ENCODE measurements around the gene BORCS5. TPM values are rescaled to one million over a fixed set of nuclear protein-coding genes. Genes with fewer than 3 reads are reported as not detected.

The BORCS5 gene
- total RNA-seq, 1 donor from 2014 or later: 13.3 TPM

DNA sequence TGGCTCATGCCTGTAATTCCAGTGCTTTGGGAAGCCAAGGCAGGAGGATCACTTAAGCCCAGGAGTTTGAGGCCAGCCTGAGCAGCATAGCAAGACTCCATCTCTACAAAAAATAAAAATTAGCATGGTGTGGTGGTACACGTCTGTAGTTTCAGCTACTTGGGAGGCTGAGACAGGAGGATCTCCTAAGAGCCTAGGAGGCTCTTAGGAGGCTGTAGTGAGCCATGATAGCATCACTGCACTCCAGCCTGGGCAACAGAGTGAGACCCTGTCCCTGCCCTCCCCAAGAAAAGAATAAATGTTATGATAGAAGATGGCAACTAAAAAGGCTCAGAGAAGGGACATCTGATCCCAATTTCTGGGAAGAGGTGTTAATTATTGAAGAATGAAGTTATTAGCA is 3.6 kb upstream of the BORCS5 start:
- no peak overlapping the region for H3K4me3 Mint-ChIP-seq
- peaks cover 26% of the 10 kb centered on the region for H3K4me1 Mint-ChIP-seq
- H3K4me2 ChIP-seq: no peak overlapping the region
- no peaks in the 10 kb centered on the region for H3K27me3 ChIP-seq
- H3K4me1 ChIP-seq: peaks cover 28% of the 10 kb centered on the region
- H3F3A ChIP-seq (ENCODE audit: low read depth): peaks cover 54% of the 10 kb centered on the region
- no peak overlapping the region for H3K27ac ChIP-seq
- no peaks in the 10 kb centered on the region for H3K9me3 Mint-ChIP-seq
- H3K9me3 ChIP-seq (ENCODE audit: low read depth): no peaks in the 10 kb centered on the region
- H2AFZ ChIP-seq (replicated peaks): peak overlapping the region; percentile 4
- no peak overlapping the region for H3K27ac Mint-ChIP-seq
- no peak overlapping the region for H3K4me3 ChIP-seq
- no peak overlapping the region for H3K9ac ChIP-seq
- no peaks in the 10 kb centered on the region for H4K20me1 ChIP-seq (ENCODE audit: low read depth)
- H3K27me3 Mint-ChIP-seq (ENCODE audit: insufficient read depth, low read depth): peaks cover 2% of the 10 kb centered on the region
- peaks cover 4% of the 10 kb centered on the region for H3K79me2 ChIP-seq (ENCODE audit: low read depth)
- TF ChIP-seq EZH2phosphoT487 (IDR thresholded peaks at IDR 0.05) (no peak), EZH2 (IDR thresholded peaks at IDR 0.05) (no peak)
- TF ChIP-seq, protein P1, sequence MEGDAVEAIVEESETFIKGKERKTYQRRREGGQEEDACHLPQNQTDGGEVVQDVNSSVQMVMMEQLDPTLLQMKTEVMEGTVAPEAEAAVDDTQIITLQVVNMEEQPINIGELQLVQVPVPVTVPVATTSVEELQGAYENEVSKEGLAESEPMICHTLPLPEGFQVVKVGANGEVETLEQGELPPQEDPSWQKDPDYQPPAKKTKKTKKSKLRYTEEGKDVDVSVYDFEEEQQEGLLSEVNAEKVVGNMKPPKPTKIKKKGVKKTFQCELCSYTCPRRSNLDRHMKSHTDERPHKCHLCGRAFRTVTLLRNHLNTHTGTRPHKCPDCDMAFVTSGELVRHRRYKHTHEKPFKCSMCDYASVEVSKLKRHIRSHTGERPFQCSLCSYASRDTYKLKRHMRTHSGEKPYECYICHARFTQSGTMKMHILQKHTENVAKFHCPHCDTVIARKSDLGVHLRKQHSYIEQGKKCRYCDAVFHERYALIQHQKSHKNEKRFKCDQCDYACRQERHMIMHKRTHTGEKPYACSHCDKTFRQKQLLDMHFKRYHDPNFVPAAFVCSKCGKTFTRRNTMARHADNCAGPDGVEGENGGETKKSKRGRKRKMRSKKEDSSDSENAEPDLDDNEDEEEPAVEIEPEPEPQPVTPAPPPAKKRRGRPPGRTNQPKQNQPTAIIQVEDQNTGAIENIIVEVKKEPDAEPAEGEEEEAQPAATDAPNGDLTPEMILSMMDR (IDR thresholded peaks at IDR 0.05): no peak
- no peak for DNase-seq (ENCODE audit: low spot score)
- no peaks in the 10 kb centered on the region for H3K36me3 Mint-ChIP-seq
- no peaks in the 10 kb centered on the region for H3K36me3 ChIP-seq

DNA sequence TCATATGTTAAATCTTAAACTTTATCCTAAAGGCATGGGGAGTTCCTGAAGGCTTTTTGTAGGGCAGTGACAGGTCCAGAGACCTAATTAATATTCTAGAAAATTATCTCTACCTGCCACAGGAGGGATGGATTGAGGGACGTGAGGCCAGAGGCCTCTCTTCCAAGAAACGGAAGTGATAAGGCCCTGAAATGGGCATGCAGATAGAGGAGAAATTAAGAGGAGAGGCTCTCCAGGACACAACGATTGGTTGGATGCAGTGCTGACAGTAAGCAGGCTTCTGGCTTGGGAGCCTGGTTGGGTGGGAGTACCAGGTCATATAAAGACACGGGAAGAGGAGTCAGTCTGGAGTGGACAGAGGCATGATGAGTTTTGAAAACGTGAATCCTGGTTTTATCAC is 3.1 kb upstream of the BORCS5 start:
- H4K20me1 ChIP-seq (ENCODE audit: low read depth): no peaks in the 10 kb centered on the region
- H3K4me3 Mint-ChIP-seq: no peak overlapping the region
- no peak overlapping the region for H3K4me3 ChIP-seq
- no peaks in the 10 kb centered on the region for H3K27me3 ChIP-seq
- peaks cover 9% of the 10 kb centered on the region for H3K79me2 ChIP-seq (ENCODE audit: low read depth)
- H3K9me3 Mint-ChIP-seq: no peaks in the 10 kb centered on the region
- H3K9ac ChIP-seq: no peak overlapping the region
- H3K27ac Mint-ChIP-seq: no peak overlapping the region
- H2AFZ ChIP-seq (replicated peaks): peak overlapping the region; percentile 4
- no peaks in the 10 kb centered on the region for H3K36me3 ChIP-seq
- H3K27me3 Mint-ChIP-seq (ENCODE audit: insufficient read depth, low read depth): peaks cover 2% of the 10 kb centered on the region
- H3K4me1 ChIP-seq: peaks cover 30% of the 10 kb centered on the region
- no peak for DNase-seq (ENCODE audit: low spot score)
- H3K27ac ChIP-seq: no peak overlapping the region
- no peaks in the 10 kb centered on the region for H3K9me3 ChIP-seq (ENCODE audit: low read depth)
- H3K4me2 ChIP-seq: no peak overlapping the region
- peaks cover 31% of the 10 kb centered on the region for H3K4me1 Mint-ChIP-seq
- no peak for TF ChIP-seq EZH2 (IDR thresholded peaks at IDR 0.05)
- H3K36me3 Mint-ChIP-seq: no peaks in the 10 kb centered on the region
- H3F3A ChIP-seq (ENCODE audit: low read depth): peaks cover 53% of the 10 kb centered on the region

DNA sequence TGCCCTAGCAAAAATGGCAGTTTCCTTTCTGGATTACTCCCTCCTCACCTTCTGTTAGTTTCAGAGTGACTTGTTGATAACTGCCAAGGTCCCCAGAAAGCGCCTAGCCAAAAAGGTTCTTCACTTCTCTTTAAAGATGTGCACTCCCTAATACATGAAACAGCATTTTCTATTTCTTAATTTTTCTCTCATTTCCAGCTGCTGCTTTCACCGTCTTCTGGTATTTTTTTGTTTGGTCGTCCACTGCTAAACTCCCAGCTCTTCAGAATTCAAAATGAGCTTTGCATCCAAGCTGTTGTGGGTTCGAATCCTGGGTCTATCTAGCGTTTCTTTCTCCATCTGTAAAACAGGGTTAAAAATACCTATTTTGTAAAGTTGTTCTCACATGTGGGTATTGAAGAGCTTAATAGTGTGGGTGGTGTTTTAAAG is 397 bp upstream of the BORCS5 start:
- H3F3A ChIP-seq (ENCODE audit: low read depth): peaks cover 26% of the 10 kb centered on the region
- no peaks in the 10 kb centered on the region for H3K9me3 ChIP-seq (ENCODE audit: low read depth)
- Mint-ChIP-seq H3K27me3 (ENCODE audit: insufficient read depth, low read depth) (no peaks in the 10 kb centered on the region), H3K4me3 (peak overlapping the region; percentile 92), H3K9me3 (no peaks in the 10 kb centered on the region), H3K27ac (peak overlapping the region; percentile 90), H3K36me3 (no peaks in the 10 kb centered on the region), H3K4me1 (peaks cover 24% of the 10 kb centered on the region)
- H3K79me2 ChIP-seq (ENCODE audit: low read depth): peaks cover 24% of the 10 kb centered on the region
- peak overlapping the region; percentile 80 for H3K4me3 ChIP-seq
- peaks cover 8% of the 10 kb centered on the region for H3K4me1 ChIP-seq
- peak overlapping the region; percentile 56 for H2AFZ ChIP-seq (replicated peaks)
- H3K4me2 ChIP-seq: peak overlapping the region; percentile 79
- no peak overlapping the region for H3K9ac ChIP-seq
- TF ChIP-seq EZH2phosphoT487 (IDR thresholded peaks at IDR 0.05) (no peak), EZH2 (IDR thresholded peaks at IDR 0.05) (no peak)
- TF ChIP-seq, protein P1 (IDR thresholded peaks at IDR 0.05): no peak
- no peaks in the 10 kb centered on the region for H3K36me3 ChIP-seq
- H3K27me3 ChIP-seq: no peaks in the 10 kb centered on the region
- no peak for DNase-seq (ENCODE audit: low spot score)
- no peaks in the 10 kb centered on the region for H4K20me1 ChIP-seq (ENCODE audit: low read depth)
- H3K27ac ChIP-seq: no peak overlapping the region

DNA sequence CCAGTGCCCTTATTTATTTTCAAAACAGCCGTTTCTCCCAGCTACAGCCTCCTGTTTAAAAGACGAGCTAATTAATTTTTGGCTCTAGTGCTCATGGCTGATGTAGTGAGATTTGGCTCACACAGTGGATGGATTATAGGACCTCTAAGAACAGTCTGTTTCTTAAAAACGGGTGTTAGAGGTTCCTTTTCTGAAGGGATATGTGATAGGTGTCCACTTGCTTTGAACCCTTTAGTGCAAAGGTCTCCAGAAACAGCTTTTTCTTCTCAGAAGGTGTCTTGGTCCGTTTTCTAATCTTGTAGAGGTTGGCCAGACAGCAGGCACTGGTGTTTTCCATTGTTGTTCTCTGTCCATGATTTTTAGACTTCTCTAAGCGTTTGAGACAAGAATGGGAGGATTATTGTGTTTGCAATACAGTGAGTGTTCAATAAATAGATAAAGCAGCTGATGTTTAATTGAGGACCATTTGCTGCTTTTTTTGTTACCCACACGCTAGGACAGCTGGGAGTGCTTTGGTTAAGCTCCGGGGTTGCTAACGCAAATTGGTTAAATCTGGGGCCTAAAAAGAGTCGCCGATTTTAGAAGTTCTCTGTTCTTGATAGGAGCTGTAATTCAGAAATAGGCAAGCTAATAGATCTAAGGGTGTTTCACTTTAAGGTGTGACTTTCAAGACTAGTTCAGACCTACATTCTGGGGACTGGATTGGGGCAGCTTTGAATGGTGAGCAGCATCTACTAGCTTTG is 1.0 kb downstream of the BORCS5 start:
- peak overlapping the region; percentile 85 for H3K27ac ChIP-seq
- no peaks in the 10 kb centered on the region for H3K36me3 ChIP-seq
- TF ChIP-seq, protein P1 (IDR thresholded peaks at IDR 0.05): no peak
- no peak for TF ChIP-seq EZH2phosphoT487 (IDR thresholded peaks at IDR 0.05)
- TF ChIP-seq EZH2 (IDR thresholded peaks at IDR 0.05): no peak
- Mint-ChIP-seq H3K4me3 (peak overlapping the region; percentile 92), H3K9me3 (no peaks in the 10 kb centered on the region), H3K27me3 (ENCODE audit: insufficient read depth, low read depth) (no peaks in the 10 kb centered on the region), H3K27ac (peak overlapping the region; percentile 97), H3K4me1 (peaks cover 24% of the 10 kb centered on the region), H3K36me3 (no peaks in the 10 kb centered on the region)
- peak overlapping the region; percentile 79 for H3K4me2 ChIP-seq
- peaks cover 24% of the 10 kb centered on the region for H3K79me2 ChIP-seq (ENCODE audit: low read depth)
- peak overlapping the region; percentile 80 for H3K4me3 ChIP-seq
- H3F3A ChIP-seq (ENCODE audit: low read depth): peaks cover 23% of the 10 kb centered on the region
- no peak for DNase-seq (ENCODE audit: low spot score)
- peak overlapping the region; percentile 41 for H3K9ac ChIP-seq
- no peaks in the 10 kb centered on the region for H3K9me3 ChIP-seq (ENCODE audit: low read depth)
- H2AFZ ChIP-seq (replicated peaks): peak overlapping the region; percentile 56
- H4K20me1 ChIP-seq (ENCODE audit: low read depth): no peaks in the 10 kb centered on the region
- H3K4me1 ChIP-seq: peaks cover 7% of the 10 kb centered on the region
- H3K27me3 ChIP-seq: no peaks in the 10 kb centered on the region

Measured in neural progenitor cell (in vitro differentiated cells).